Right ventricle myocardium superior (tissue), 1 donor: ENCODE data around the gene SYTL2. TPM values are rescaled to one million over a fixed set of nuclear protein-coding genes. Genes with fewer than 3 reads are reported as not detected.
A peak's percentile ranks its signal among the peaks of the same experiment; 100 is the strongest.

Source experiments
- ATAC-seq: fragments of 200-7000 bp; cut with Tn5 transposase; one replicate; pipeline ENCODE4 v1.9.1; 2020; ENCODE audit warnings: mild to moderate bottlenecking; ENCODE audit not compliant: poor library complexity
- DNase-seq: peaks from one replicate; pipeline ENCODE4 v3.0.0-alpha.2; 2020
- intact Hi-C: fragments of 100-400 bp; cut with DNase I; formaldehyde crosslinking; loops from one replicate; pipeline ENCODE4 v1.11.2; 2022
- total RNA-seq: library from RNA; stranded (reverse); fragmentation: NEBNext Ultra II Directional; extraction: Animal tissue kit (Norgen Biotek cat#: 25700); gene quantifications from one replicate; pipeline ENCODE4 v1.2.1, GENCODE V29; 2021
- donor health status: DM: no; HTN: yes; CAD: no; lungs with severe emphysema.

The SYTL2 gene
- total RNA-seq, 1 donor from 2014 or later: 4.0 TPM

DNA sequence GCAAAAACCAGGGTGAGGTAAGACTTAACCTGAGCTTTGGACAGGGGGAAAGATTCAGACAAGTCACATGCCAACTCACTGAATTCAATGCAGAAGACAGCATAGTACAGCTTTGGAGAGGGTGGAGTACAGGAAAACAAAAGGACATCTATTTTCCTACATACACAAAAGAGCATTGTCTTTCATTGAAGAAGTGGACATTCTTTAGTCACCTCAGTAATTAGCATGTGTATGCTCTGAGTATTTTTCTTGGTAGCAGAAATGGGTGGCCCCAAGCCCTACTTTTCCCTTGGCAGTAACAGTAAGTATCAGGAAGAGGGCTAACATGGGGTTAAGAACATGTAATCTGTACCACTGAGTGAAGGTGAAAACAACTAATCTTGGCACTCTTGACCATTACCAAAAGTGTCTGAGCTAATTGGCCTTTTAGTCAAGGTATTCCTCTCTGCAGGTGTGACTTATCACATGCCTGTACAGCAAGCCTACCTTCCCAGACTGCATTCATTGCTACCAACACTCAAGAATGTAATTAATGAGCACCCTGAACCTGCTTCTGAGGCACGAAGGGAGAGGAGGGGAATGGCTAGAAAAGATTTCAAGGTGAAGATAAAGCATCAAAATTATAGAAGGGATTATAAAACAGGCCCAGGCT is 33.9 kb downstream of the SYTL2 start:
- intact Hi-C loops: no loop called here
- no peak for DNase-seq
- no peak for ATAC-seq

DNA sequence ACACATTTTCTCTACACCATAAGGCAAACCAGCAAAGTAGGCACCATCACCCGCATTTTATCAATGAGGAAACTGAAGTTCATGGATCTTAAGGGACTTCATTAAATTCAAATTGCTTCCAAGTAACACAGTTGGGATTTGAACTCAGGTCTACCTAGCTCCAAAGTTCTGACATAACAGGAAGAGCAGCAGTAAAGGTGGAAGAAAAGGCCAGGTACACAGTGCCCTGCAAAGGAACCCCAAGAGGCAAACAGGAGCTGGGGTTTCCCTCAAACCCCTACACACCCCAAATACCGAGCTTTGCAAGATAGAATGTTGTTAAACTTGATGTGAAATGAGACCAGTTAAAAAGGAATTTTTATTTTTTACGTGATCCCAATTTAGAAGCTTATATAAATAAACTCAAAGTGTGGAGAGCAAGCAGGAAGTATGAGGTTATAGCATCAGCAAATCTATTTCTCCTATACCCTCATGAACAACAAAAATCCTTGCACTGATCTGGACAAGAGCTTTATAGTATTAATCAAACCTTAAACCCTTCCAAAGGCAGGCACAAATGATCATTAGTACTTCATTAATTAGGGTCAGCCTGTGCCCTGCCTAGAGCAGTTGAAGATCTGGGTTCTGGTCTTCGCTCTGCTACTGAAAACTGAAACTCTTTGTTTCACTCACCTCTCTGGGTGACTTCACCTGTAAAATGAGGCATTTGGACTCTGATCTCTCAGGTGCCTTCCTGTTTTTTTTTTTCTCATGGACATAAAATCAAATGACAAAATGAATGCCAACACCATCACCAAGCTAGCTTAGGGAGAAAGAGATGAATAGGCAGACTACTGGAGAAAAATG is 36.5 kb downstream of the SYTL2 start:
- ATAC-seq (no peak), DNase-seq (no peak)
- intact Hi-C loops: no loop called here

DNA sequence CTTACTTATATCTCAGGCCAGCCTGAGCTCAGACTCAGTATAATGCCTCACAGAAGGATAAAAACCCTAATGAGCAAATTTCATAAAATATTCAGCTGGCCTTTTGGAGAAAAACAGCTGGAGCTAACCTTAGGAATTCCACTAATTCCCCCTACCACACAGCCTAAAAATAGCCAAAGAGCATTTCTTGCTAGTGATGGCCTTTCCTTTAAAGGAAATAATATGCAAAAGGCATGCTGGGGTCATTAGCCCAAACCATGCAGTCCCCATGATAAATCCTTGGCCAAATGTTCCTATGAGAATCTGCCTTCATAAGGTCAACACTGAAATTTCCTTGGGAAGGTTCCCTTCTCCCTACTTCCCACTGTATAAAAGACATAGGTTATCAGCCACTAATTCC is 38.2 kb downstream of the SYTL2 start:
- intact Hi-C loops: no loop called here
- DNase-seq (no peak), ATAC-seq (no peak)

DNA sequence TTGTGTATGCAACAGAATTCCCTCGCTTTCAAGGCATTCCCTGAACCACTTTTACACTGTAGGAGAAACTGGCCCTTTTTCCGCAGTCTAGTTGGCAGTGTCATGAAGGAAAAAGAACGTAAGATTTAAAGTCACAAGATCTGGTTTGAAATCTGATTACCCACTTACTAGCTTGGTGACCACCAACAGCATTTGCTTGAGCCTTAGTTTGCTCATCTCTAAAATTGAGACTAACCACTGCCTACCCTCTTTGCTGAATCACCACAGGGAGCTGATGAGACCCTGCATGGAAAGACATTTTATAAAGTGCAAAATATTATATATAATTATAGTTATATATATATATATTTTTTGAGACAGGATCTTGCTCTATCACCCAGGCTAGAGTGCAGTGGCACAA is 39.4 kb downstream of the SYTL2 start:
- no peak for ATAC-seq
- intact Hi-C loops: no loop called here
- DNase-seq: no peak

DNA sequence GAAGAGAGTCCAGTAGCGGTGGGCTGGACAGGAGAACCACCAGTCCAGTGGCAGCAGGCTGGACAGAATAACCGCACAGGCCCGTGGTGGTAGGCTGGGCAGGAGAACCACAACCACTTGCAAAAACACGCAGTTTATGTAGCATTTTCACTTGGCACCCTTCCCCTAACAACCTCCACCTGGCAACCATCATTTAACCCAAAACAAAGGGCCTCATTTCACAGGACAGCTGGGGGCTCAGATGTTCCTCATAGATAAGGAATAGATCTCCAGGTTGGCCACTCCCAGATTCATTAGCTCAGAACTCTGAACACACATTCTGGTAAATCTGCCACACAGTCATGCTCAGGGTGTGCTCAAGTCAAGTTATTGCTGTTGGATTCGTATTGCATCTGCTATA is 41.2 kb downstream of the SYTL2 start:
- ATAC-seq (no peak), DNase-seq (no peak)
- intact Hi-C loops: no loop called here

DNA sequence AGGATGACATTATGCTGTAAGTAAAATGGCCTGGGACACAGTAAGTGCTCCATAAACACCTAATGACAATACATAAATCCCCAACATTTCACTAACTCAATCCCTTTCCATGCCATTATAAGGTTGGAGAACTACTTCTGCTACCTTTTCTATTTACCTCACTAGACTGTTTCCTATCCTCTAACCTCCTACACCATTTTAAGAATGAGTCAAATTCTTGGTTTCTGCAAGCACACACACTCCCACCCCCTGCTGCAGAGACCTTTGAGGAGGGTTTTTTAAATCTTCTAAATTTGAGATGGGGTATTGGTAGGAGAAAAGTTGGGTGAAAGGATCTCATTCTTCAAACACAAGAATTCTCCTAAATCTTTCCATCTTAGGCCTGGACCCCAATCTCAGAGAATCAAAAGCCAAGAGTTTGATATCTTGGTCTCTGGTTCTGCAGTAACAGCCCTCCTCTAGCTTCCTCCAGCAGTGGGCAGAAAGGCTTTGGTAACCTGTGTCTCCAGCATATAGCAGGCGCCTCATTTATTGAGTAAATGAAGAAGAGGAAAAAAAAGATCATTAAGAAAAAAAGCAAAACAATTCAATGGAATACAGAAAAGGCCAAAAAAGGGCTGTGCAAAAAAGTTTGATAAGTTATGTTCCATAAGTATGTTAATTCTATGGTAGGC is 42.3 kb downstream of the SYTL2 start:
- intact Hi-C loops: no loop called here
- no peak for DNase-seq
- ATAC-seq: no peak

DNA sequence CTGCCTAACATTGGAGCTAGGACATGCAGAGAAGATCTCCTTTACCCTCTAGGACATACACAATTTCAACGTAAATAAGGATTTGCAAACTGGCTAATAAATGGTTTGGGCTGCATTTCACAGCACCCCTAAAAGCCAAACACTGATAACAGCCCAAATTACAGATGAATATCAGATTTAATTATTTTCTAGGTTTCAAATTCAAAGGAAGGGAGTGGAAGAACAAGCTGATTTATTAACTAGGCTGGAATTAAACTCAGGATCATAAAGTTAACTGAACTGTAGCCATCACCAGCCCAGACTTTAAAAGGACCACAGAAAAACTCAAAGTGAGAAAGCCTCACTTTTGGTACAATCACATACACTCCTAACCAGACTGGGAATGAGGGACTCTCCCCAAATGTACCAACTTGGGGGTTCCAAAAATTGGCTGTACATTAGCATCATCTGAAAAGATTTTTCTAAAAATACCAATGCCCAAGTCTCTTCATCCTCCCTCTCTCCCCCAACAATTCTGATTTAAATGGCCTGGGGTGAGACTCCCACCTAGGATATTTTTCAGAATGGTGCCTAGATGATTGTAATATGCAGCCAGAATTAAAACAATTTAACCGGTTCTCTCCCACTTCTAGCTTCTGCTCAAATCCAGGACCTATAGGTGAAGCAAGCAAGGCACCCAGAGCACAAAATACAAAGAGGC is 43.5 kb downstream of the SYTL2 start:
- intact Hi-C loops: no loop called here
- DNase-seq (no peak), ATAC-seq (no peak)

DNA sequence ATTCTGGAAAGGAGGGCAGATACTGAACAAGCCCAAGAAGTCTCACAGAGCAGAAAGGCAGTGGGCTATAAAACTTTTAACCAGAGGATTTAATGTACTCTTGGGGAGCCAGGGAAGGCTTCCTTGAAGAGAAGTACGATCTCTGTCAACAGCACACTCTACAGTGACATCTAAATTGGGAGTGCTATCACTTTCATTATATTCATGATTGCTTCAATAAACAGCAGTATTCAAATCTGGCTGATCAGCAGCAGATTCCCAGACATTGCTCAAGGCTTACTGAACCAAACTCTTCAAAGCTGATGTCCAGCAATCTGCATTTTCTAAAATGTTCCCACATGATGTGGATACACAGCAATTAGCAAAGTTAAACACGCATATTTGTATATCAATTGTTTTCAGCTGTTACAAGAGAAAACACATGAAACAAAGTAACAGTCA is 44.2 kb downstream of the SYTL2 start:
- no peak for DNase-seq
- intact Hi-C loops: no loop called here

DNA sequence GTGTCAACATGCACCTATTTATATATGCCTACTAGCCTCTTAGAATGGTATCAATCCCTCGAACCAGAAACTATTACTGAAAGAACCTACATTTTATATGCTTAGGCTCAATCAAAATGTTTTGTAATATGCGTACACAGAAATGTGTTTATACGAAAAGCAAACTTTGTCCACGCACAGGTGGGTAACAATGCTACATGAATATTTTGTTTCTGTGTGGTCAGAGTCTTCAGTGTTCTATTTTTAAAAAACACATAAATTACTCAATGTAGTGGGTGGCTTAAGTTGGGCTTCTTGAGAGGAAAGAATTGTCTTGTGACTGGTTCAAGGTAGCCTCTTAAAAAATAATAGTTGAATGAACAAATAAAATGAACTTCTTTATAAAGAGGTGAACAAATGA is 46.1 kb downstream of the SYTL2 start:
- ATAC-seq (no peak), DNase-seq (no peak)
- intact Hi-C loops: no loop called here

More for the DNA sequence above, 44.2 kb downstream of the SYTL2 start:
- no peak for ATAC-seq

DNA sequence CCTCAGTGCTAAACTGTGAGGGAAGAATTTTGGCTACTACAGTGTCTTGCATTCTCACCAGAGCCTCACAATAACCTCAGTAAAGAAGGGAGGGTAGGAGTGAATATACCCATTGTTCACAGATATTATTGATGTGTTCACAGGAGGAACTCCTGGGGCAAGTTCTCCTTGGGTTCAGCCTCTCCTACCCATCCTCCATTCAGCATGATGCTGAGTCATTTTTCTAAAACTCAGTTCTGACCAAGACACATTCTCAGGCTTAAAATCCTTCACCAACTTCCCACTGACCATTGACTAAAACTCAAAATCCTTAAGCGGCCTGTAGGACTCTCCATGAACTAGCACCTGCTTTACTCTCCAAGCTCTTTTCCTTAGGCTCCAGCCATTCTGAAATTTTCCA is 48.7 kb downstream of the SYTL2 start:
- DNase-seq: no peak
- no peak for ATAC-seq
- intact Hi-C loops: no loop called here

DNA sequence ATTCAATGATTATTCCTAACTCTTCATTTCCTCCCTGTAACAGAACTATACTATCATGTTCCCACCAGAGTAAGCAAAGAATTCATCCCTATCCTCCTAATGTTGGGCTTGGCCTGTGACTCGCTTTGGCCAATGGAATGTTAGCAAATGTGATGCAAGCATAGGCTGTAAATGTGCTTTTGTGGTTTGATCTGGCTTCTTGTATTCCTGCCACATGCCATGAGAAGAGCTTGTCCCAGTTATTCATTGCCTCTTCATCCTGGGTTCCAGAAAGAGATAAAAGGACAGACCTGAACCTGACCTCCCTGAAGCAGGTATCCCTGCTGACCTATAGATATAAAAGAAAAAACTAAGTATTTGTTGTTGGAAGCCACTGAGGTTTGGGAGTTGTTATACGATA is 51.0 kb downstream of the SYTL2 start:
- ATAC-seq (no peak), DNase-seq (no peak)
- intact Hi-C loops: no loop called here

DNA sequence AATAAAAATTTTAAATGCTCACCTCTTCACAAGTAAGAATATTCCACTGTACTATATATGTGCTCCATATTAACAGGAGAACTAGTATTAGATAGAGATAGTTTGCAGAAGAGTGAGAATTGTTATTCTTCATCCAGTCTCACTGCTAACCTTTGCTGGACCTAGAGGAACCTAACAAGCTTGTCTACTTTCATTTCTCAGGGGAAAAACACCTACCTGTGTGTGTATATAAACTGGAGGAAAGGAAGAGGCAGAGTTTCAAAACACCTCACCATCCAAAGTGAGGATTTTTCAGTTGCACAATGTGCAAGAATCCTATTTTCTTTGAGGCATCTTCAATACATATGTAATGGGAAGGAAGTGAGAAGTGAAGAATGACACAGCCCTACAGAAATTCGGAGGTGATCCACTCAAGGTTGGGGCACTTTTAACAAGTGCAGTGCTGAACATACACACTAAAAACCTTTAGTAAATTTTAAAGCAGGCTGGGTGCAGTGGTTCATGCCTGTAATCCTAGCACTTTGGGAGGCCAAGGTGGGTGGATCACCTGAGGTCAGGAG is 52.4 kb downstream of the SYTL2 start:
- intact Hi-C loops: no loop called here
- ATAC-seq (no peak), DNase-seq (no peak)

DNA sequence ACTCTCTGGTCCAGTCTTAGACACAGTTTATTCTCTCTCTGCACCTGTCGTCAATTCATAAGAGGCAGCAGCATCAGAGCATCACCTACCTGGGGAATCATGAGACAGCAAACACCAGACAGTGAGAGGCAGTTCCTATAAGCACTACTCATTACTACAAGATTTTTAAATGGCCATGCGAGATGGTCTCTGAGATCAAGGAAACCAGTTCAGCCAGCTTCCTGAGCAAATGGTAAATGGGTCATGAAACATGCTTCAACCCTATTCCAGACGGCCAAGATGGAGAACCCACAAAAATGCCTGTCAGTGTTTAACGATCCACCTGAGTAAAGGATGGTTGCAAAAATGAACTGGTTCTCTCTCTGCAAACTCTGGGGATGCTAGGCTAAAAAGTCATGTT is 52.9 kb downstream of the SYTL2 start:
- ATAC-seq: no peak
- intact Hi-C loops: no loop called here
- DNase-seq: no peak

DNA sequence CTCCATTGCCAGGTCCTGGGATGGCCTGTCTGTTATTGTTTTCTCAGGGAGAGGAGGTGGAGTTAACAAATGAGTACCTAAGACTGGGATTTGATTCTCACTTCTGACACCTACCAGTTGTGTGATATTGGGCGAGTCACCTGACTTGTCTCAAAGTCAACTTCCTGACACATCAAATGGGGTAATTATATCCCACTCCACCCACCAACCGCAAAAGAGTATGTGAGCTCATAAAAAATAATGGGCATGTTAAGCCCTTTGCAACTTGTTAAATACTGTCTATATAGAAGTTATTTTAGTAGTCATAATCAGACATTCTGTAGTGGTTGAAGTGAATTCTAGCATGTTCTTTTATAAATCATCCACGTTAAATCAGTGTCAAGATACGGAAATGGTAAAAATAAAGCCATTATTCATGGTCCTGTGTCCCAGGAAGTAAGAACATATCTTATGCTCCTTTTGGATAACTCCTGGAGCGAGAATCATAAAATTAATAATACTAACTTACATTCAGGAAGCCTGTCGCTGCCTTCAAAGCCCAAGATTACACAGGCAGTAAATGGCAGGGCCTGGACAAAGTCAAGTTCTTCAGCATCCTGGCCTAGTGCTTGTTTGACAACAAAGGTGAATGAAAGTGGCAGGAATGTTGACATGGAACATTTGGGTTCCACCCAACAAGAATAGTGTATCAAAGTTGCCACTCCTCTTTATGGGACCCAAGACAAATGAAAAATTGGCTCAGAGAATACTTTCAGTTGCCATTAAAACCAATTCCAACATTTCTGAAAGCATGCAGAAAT is 54.3 kb downstream of the SYTL2 start:
- intact Hi-C loops: no loop called here
- ATAC-seq: no peak

DNA sequence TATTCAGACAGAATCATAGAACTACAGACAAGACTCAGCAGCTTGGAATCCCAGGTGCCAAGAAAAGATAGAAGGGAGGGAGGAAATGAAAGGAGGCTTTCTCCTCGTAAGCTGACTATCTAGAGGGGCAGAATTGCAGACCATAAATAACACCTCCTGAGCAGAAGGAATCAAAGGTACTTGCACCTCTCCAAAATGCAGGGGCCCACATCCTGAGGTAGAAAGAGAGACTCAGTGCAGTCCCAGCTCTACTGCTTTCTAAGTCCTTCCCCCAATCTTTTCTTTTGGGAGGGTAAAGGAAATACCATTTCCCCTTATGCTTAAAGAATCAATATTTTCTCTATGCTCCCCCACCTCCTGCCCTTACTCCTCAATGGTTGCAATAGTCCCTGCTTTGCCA is 55.2 kb downstream of the SYTL2 start:
- DNase-seq: no peak
- no peak for ATAC-seq
- intact Hi-C loops: no loop called here

More for the DNA sequence above, 54.3 kb downstream of the SYTL2 start:
- DNase-seq: no peak

DNA sequence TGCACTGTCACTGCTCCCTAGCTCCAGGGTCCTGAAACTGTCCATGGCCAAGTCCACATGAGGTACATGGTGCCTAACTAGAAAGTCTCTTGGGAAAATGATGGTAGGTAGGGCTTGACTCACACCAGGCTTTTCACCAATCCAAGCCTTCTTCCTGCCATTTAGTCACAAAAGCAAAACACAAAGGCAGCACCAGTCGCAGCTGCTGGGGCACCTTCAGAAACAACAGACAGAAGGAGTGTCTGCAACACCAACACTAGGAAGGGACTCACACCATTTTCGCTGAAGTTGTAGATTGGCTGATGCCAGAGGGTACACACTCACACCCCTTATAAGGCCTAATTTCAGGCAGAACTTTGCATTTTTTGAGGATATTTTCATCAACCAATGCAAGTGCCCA is 55.7 kb downstream of the SYTL2 start:
- ATAC-seq (no peak), DNase-seq (no peak)
- intact Hi-C loops: no loop called here

DNA sequence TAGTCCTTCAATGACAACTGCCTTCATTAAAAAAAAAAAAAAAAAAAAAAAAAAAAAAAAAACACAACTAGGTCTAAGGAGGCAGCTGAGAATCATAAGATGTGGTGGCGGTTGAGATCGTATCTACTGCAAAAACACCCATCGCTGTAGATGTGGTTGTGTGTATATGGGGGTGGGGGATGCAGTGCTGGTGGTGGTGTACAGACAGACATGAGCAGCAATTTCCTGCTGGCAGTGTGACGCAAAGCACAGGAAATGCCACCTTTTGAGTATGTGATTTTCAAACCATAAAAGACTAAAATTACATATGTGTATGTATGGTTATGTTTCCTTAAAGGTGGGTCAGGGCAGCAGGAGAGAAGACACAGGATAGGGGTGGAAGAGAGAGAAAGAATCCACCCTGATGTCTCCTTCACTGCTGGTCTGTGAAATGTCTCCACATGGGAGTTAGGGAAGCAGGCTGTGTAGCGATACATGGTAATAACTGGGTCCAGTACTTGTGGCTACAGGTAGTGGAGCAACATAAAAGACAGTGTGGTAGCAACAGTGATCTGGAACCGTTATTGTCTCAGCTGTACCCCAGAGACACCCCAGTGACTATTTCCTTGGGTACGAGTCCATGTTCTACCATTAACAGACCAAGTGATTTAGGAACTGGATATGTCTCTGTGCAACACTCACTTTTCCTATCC is 57.9 kb downstream of the SYTL2 start:
- peak; percentile 43 for DNase-seq
- ATAC-seq: peak; percentile 45
- intact Hi-C loops: no loop called here
